Tibial artery (tissue), 4 donors: ENCODE measurements around the gene ZFAND2A.
"Not testable (repeated sequence)": the region's sequence is repeated elsewhere in the genome, so short reads cannot be mapped to it uniquely, and the experiment has no call there.

Source experiments
- DNase-seq, 2 donors: peaks; one replicate each; pipeline ENCODE4 v3.0.0-alpha.2; 2019
- H3K27ac ChIP-seq, 2 donors: fragments of 200-600 bp; sonication (generic) in 1 of 2; 1 replicate in 1 of 2; 2 replicates in 1 of 2; pipeline ENCODE4 v1.5.1; 2018 to 2019; ENCODE audit warnings: mild to moderate bottlenecking in 1 of 2
- H3K27me3 ChIP-seq, 2 donors: fragments of 200-600 bp; sonication (generic) in 1 of 2; one replicate each; pipeline versions ENCODE4 v1.5.1 to v1.6.0; 2016 to 2019
- H3K36me3 ChIP-seq, 3 donors: fragments of 200-600 bp; sonication (generic) in 2 of 3; one replicate each; pipeline ENCODE4 v1.5.1; 2016 to 2019; ENCODE audit warnings: mild to moderate bottlenecking in 2 of 3
- H3K4me1 ChIP-seq, 4 donors: fragments of 200-600 bp; sonication (generic) in 2 of 4; 1 replicate in 3 of 4; 2 replicates in 1 of 4; pipeline ENCODE4 v1.5.1; 2016 to 2019
- H3K4me3 ChIP-seq, 2 donors: fragments of 200-600 bp; sonication (generic) in 1 of 2; 1 replicate in 1 of 2; 2 replicates in 1 of 2; pipeline ENCODE4 v1.5.1; 2018 to 2019; ENCODE audit warnings: mild to moderate bottlenecking in 2 of 2
- H3K9me3 ChIP-seq, 3 donors: fragments of 200-600 bp; sonication (generic) in 1 of 3; one replicate each; pipeline ENCODE4 v1.5.1; 2016 to 2019
- intact Hi-C: fragments of 100-400 bp; cut with DNase I; formaldehyde crosslinking; loops from one replicate; pipeline ENCODE4 v1.15.0; 2023; ENCODE audit warnings: low total_unique reads
- TF ChIP-seq, protein P1 (sequence below), 2 experiments: fragments of 200-600 bp in 1 of 2; fragments of 450-650 bp in 1 of 2; IDR thresholded peaks; one replicate each; pipeline ENCODE4 v1.5.1; 2017 to 2019; ENCODE audit warnings: antibody characterized with exemption in 2 of 2, mild to moderate bottlenecking in 1 of 2, moderate library complexity in 1 of 2

Gene ZFAND2A

DNA sequence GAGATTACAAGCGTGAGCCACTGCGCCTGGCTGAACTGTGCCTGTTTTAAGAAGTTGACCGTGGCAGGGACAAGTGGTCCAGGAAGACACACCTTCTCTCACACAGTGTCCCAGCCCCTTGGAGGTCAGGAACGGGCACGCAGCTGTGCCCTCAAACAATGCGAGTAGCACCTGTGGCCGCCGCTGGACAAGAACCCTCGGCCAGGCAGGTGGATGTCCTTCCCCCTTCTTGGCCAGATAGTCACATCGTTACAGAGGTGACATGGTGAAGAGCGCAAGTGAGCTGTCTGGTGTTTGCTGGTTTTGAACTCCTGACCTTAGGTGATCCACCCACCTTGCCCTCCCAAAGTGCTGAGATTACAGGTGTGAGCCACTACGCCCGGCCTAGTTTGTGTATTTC lies 8.8 kb downstream of the ZFAND2A start:
- intact Hi-C loops: no loop called here
- peaks cover 49 to 70% (median 59%) of the 10 kb centered on the region in 3 donors for H3K36me3 ChIP-seq
- H3K27ac ChIP-seq: no peak overlapping the region
- TF ChIP-seq, protein P1, sequence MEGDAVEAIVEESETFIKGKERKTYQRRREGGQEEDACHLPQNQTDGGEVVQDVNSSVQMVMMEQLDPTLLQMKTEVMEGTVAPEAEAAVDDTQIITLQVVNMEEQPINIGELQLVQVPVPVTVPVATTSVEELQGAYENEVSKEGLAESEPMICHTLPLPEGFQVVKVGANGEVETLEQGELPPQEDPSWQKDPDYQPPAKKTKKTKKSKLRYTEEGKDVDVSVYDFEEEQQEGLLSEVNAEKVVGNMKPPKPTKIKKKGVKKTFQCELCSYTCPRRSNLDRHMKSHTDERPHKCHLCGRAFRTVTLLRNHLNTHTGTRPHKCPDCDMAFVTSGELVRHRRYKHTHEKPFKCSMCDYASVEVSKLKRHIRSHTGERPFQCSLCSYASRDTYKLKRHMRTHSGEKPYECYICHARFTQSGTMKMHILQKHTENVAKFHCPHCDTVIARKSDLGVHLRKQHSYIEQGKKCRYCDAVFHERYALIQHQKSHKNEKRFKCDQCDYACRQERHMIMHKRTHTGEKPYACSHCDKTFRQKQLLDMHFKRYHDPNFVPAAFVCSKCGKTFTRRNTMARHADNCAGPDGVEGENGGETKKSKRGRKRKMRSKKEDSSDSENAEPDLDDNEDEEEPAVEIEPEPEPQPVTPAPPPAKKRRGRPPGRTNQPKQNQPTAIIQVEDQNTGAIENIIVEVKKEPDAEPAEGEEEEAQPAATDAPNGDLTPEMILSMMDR (IDR thresholded peaks at IDR 0.05): no peak
- no peak overlapping the region for H3K4me3 ChIP-seq
- DNase-seq: no peak
- no peaks in the 10 kb centered on the region for H3K4me1 ChIP-seq
- no peaks in the 10 kb centered on the region for H3K27me3 ChIP-seq
- no peaks in the 10 kb centered on the region for H3K9me3 ChIP-seq

DNA sequence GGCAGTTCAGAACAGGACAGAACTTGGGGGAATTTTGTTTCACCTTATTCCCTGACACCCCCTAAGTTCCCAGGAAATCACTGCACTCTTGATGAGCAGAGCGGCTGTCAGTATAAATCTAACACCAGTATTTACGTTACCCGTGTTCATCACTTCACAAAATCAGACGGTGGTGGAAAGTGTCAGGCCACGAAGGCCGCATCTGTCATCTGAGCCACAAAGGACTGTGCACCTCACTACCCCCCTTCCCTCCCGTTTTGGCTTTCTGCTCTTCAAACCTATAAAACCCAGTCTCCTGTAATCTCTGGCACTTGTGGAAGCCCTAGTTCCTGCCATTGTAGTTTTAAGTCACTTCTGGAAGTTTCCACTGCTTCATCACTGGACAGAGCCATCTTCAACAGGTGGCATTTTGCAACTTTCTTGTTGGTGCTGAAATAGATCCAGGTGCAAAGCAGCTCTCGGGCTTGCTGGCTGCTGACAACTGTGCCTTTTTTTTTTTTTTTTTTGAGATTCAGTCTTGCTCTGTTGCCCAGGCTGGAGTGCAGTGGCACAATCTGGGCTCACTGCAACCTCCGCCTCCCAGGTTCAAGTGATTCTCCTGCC lies 9.5 kb downstream of the ZFAND2A start:
- H3K4me3 ChIP-seq: no peak overlapping the region
- no peaks in the 10 kb centered on the region for H3K9me3 ChIP-seq
- intact Hi-C loops: no loop called here
- H3K36me3 ChIP-seq: peaks cover 49 to 65% (median 54%) of the 10 kb centered on the region in 3 donors
- DNase-seq: no peak
- no peak overlapping the region for H3K27ac ChIP-seq
- H3K27me3 ChIP-seq: no peaks in the 10 kb centered on the region
- H3K4me1 ChIP-seq: no peaks in the 10 kb centered on the region
- TF ChIP-seq, protein P1 (IDR thresholded peaks at IDR 0.05): no peak

DNA sequence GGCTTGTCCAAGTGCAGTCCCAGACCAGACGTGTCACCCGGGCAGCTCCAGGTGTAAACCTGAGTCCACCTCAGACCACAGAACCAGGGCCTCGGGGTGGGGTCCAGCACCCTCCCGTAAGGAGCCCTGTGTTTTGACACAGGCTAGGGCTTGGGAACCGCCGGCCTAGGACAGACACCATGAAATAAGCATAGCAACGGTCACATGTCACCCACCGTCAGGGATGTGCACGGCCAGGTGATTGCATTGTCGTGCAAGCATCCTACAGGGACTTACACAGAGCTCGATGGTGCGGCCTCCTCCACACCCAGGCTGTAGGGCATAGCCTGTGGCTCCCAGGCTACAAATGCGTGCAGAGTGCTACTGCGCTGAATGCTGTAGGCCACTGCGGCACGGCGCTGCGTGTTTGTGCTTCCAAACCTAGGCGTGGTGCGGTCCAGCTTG lies 10.6 kb downstream of the ZFAND2A start:
- no peak for DNase-seq

DNA sequence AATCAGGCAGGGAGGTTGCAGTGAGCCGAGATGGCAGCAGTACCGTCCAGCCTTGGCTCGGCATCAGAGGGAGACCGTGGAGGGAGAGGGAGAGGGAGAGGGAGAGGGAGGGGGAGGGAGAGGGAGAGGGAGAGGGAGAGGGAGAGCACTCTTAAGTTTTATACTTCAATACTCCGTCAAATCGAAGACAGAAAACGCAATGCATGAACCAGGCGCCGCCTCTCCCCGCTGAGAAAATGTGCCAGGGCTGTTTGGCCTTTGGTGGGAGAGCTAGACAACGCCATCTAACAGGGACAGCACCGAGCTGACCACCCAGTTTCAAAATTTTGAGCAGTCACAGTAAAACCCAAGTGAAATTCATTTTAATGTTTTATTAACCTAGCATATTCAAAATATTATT lies 12.1 kb downstream of the ZFAND2A start:
- H3K9me3 ChIP-seq, H3K4me3 ChIP-seq, H3K4me1 ChIP-seq, DNase-seq, H3K27ac ChIP-seq, H3K27me3 ChIP-seq, intact Hi-C loops: not testable (repeated sequence)
- peaks cover 26 to 39% (median 29%) of the 10 kb centered on the region in 3 donors for H3K36me3 ChIP-seq

More for the DNA sequence above, 10.6 kb downstream of the ZFAND2A start:
- Histone ChIP-seq H3K4me3 (no peak overlapping the region), H3K4me1 (peaks cover 0 to 3% (median 2%) of the 10 kb centered on the region in 4 donors), H3K27ac (no peak overlapping the region), H3K27me3 (no peaks in the 10 kb centered on the region), H3K36me3 (peaks cover 41 to 54% (median 43%) of the 10 kb centered on the region in 3 donors), H3K9me3 (no peaks in the 10 kb centered on the region)
- intact Hi-C loops: no loop called here
- TF ChIP-seq, protein P1 (IDR thresholded peaks at IDR 0.05): no peak

DNA sequence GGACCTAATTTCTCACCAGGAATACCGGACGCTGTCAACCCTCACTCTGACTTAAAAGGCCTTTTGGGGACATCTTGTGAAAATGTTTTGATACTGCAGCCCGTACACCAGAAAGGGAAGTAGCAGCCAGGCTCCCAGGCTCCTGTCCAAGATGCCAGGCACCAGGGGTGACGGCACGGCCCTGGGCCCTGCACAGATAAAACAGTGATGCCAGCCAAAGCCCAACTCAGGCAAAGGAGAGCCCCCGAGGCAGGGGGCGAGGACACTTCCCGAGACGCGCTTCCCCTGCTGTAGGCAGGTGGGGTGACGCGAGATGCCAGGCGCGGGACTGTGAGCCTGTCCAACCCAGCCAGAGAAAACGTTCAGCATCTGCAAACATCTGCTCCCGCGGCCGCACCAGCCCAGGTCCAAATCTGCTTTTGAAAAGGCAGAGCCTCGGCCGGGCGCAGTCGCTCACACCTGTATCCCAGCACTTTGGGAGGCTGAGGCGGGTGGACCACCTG lies 15.7 kb downstream of the ZFAND2A start:
- H3K4me3 ChIP-seq: no peak overlapping the region
- H3K4me1 ChIP-seq: peaks cover 0 to 8% (median 6%) of the 10 kb centered on the region in 4 donors
- no peaks in the 10 kb centered on the region for H3K9me3 ChIP-seq
- H3K27ac ChIP-seq: no peak overlapping the region
- H3K36me3 ChIP-seq: peaks cover 0 to 4% (median 0%) of the 10 kb centered on the region in 3 donors
- intact Hi-C loops: loop anchor here (2.0 kb wide), 1 partner anchor 152 kb away; no protein-coding TSS in a partner anchor
- TF ChIP-seq, protein P1 (IDR thresholded peaks at IDR 0.05): peak; percentile 54 to 57
- H3K27me3 ChIP-seq: no peaks in the 10 kb centered on the region
- DNase-seq: peak in 1 of 2 donors; percentile 77

DNA sequence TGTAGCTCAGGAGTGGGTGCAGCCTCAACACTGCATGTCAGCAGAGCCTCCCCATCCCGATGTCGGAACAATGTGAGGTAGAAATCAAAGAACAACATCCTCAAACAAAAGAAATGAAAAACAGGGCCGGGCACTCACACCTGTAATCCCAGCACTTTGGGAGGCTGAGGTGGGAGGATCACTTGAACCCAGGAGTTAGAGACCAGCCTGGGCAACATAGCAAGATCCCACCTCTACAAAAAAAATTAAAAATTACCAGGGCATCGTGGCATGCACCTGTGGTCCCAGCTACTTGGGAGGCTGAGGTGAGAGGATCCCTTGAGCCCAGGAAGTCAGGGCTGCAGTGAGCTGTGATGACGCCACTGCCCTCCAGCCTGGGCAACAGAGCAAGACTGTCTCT lies 17.0 kb downstream of the ZFAND2A start:
- intact Hi-C loops, H3K36me3 ChIP-seq, H3K4me3 ChIP-seq, DNase-seq, H3K9me3 ChIP-seq, H3K27me3 ChIP-seq, H3K27ac ChIP-seq: not testable (repeated sequence)
- peaks cover 0 to 12% (median 10%) of the 10 kb centered on the region in 4 donors for H3K4me1 ChIP-seq
